ENCODE data around the gene LAIR1.

DNA sequence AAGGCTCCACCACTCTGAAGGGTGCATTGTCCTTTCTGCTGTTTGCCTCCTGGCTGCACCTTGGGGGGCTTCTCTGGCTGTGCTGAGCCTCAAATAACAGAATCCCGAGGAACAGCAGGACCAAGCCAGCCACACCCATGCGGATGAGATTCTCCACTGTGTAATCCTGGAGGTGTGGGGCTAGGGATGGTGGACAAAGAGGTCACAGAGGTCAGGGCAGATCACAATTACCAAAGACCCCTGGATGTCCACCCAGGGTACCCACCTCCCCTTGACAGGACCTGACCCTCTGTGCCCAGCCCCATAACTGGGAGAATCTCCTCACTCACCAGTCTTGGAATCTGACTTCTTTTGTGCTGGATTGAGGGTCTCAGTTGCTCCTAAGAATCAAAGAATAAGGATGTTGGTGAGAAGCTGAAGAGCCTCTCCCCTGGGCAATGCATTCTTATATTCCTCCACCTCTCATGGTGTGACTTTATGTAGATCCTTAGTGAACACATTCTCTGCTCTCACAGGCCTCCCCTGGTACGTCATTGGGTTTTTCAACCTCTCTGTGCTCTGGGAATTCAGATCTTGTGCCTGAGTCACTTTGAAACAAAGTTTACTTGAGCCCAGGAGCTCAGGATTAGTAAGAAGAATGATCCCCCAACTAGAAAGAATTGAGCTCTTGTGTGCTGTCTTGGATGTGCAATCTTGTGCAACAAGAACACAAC, 31.0 kb downstream of the LAIR1 start:
- no peak for TF ChIP-seq POLR2A (IDR thresholded peaks at IDR 0.05; ENCODE audit: low read depth, low read length)
- no peak for TF ChIP-seq POLR2AphosphoS5 (IDR thresholded peaks at IDR 0.05; ENCODE audit: low read depth, low read length)
- no peak for TF ChIP-seq SPI1 (IDR thresholded peaks at IDR 0.05; ENCODE audit: low read depth, low read length)
- no peak for TF ChIP-seq POU2F2 (IDR thresholded peaks at IDR 0.05; ENCODE audit: low read depth, low read length)
- TF ChIP-seq TAF1 (IDR thresholded peaks at IDR 0.05; ENCODE audit: low read depth, low read length): no peak
- no peak for TF ChIP-seq PAX5 (IDR thresholded peaks at IDR 0.05; ENCODE audit: insufficient read depth, low read length, severe bottlenecking)

All from GM12891 (cell line).